GM19043 (cell line): ENCODE data around the gene SYCP2L.
A peak's percentile ranks its signal among the peaks of the same experiment; 100 is the strongest.
"Not testable (repeated sequence)": the region's sequence is repeated elsewhere in the genome, so short reads cannot be mapped to it uniquely, and the experiment has no call there.

Source experiments
- ATAC-seq: cut with Tn5 transposase; IDR thresholded peaks from one replicate; pipeline ENCODE4 v1.9.1; 2021; ENCODE audit warnings: low read depth; ENCODE audit not compliant: unreplicated experiment

SYCP2L gene

GRCh38 chr6:10886691-10887502, at the start of gene SYCP2L:
SYCP2L (plus strand) TSS chr6:10887052; CDS start chr6:10887127, 75 bp downstream.
- peak; percentile 38 for ATAC-seq

GRCh38 chr6:10837622-10837994, 49.2 kb upstream of the SYCP2L start:
- ATAC-seq = no peak

- peak; percentile 72 for ATAC-seq
These were observed 48.7 kb upstream of the SYCP2L start, which contains the start of gene MAK for GRCh38 chr6:10837995-10838793. MAK (minus strand) TSS chr6:10838539; CDS start chr6:10830648, 7,891 bp downstream.

- peak; percentile 69 for ATAC-seq
These were observed 48.0 kb upstream of the SYCP2L start for GRCh38 chr6:10838794-10839333.

GRCh38 chr6:10843554-10843953, 43.3 kb upstream of the SYCP2L start:
- ATAC-seq = no peak

GRCh38 chr6:10847684-10848083, 39.2 kb upstream of the SYCP2L start:
- no peak for ATAC-seq

- no peak for ATAC-seq
These were observed 37.0 kb upstream of the SYCP2L start for GRCh38 chr6:10849901-10850300.

- no peak for ATAC-seq
These were observed 36.1 kb upstream of the SYCP2L start for GRCh38 chr6:10850728-10851127.

GRCh38 chr6:10852361-10852960, 34.4 kb upstream of the SYCP2L start:
- ATAC-seq = no peak

GRCh38 chr6:10853849-10854300, 33.0 kb upstream of the SYCP2L start:
- not testable (repeated sequence) for ATAC-seq

- ATAC-seq = no peak
These were observed 31.8 kb upstream of the SYCP2L start for GRCh38 chr6:10854922-10855632.

GRCh38 chr6:10857259-10857658, 29.6 kb upstream of the SYCP2L start:
- no peak for ATAC-seq

GRCh38 chr6:10861086-10861485, 25.8 kb upstream of the SYCP2L start:
- ATAC-seq = no peak

GRCh38 chr6:10862361-10862760, 24.5 kb upstream of the SYCP2L start:
- no peak for ATAC-seq

GRCh38 chr6:10863031-10863430, 23.8 kb upstream of the SYCP2L start:
- not testable (repeated sequence) for ATAC-seq

GRCh38 chr6:10866709-10867108, 20.1 kb upstream of the SYCP2L start:
- not testable (repeated sequence) for ATAC-seq

GRCh38 chr6:10867952-10868351, 18.9 kb upstream of the SYCP2L start:
- ATAC-seq = no peak

GRCh38 chr6:10873374-10873773, 13.5 kb upstream of the SYCP2L start:
- ATAC-seq = no peak

GRCh38 chr6:10874207-10874606, 12.6 kb upstream of the SYCP2L start:
- ATAC-seq = no peak

- ATAC-seq = no peak
These were observed 11.8 kb upstream of the SYCP2L start for GRCh38 chr6:10875026-10875425.
